Spleen (tissue), 11 donors: ENCODE measurements around the gene AQP12B. TPM values are rescaled to one million over a fixed set of nuclear protein-coding genes. Genes with fewer than 3 reads are reported as not detected.

Experiments used
- DNase-seq: peaks from one replicate; pipeline ENCODE4 v3.0.0-alpha.2; 2020
- H3K27ac ChIP-seq, 8 donors: fragments of 200-600 bp; sonication (generic) in 7 of 8; 1 replicate in 4 of 8; 2 replicates in 4 of 8; pipeline versions ENCODE4 v1.5.0 to v1.8.0; 2016 to 2021; ENCODE audit warnings: inconsistent platforms in 4 of 8, mild to moderate bottlenecking in 4 of 8, moderate library complexity in 1 of 8
- H3K27me3 ChIP-seq, 7 donors: fragments of 200-600 bp; sonication (generic) in 6 of 7; replicated peaks in 1 of 7; 1 replicate in 4 of 7; 2 replicates in 3 of 7; pipeline versions ENCODE4 v1.5.0 to v1.8.0; 2016 to 2021; ENCODE audit warnings: inconsistent platforms in 3 of 7, mild to moderate bottlenecking in 1 of 7
- H3K36me3 ChIP-seq, 6 donors: fragments of 200-600 bp; sonication (generic) in 5 of 6; 1 replicate in 4 of 6; 2 replicates in 2 of 6; pipeline versions ENCODE4 v1.5.0 to v1.8.0; 2016 to 2021; ENCODE audit warnings: inconsistent platforms in 2 of 6
- H3K4me1 ChIP-seq, 6 donors: fragments of 200-600 bp; sonication (generic) in 5 of 6; 1 replicate in 3 of 6; 2 replicates in 3 of 6; pipeline versions ENCODE4 v1.5.0 to v1.8.0; 2016 to 2021; ENCODE audit warnings: inconsistent platforms in 3 of 6
- H3K4me3 ChIP-seq, 8 donors: fragments of 200-600 bp; sonication (generic) in 7 of 8; 1 replicate in 4 of 8; 2 replicates in 4 of 8; pipeline versions ENCODE4 v1.5.0 to v1.8.0; 2016 to 2021; ENCODE audit warnings: inconsistent platforms in 4 of 8, mild to moderate bottlenecking in 4 of 8, moderate library complexity in 2 of 8
- H3K9me3 ChIP-seq, 8 donors: fragments of 200-600 bp; sonication (generic) in 7 of 8; 1 replicate in 4 of 8; 2 replicates in 4 of 8; pipeline versions ENCODE4 v1.5.0 to v1.8.0; 2016 to 2021; ENCODE audit warnings: inconsistent platforms in 4 of 8
- CTCF ChIP-seq, 11 experiments: fragments of 200-600 bp in 7 of 11; fragments of 450-650 bp in 4 of 11; sonication (generic) in 4 of 11; IDR thresholded peaks in 8 of 11; conservative IDR thresholded peaks in 3 of 11; 1 replicate in 7 of 11; 2 replicates in 4 of 11; pipeline versions ENCODE4 v1.4.0 to v1.8.0; 2016 to 2021; ENCODE audit warnings: antibody characterized with exemption in 11 of 11, inconsistent platforms in 4 of 11, mild to moderate bottlenecking in 1 of 11
- POLR2A ChIP-seq, 3 donors: fragments of 450-650 bp; IDR thresholded peaks; one replicate each; pipeline ENCODE4 v1.5.1; 2017; ENCODE audit warnings: antibody characterized with exemption in 3 of 3, mild to moderate bottlenecking in 1 of 3
- POLR2AphosphoS5 ChIP-seq, 3 donors: sonication (generic); formaldehyde crosslinking; IDR thresholded peaks; one replicate each; pipeline ENCODE4 v1.5.1; 2017; ENCODE audit warnings: antibody characterized with exemption in 3 of 3
- WGBS, 5 donors: extraction: QIAGEN DNeasy Blood & Tissue Kit in 3 of 5; methylation state at CpG; one replicate each; pipeline versions ENCODE4 v1.1.5 to v1.1.7; 2013 to 2018; 5-methylcytosine and 5-hydroxymethylcytosine counted together
- intact Hi-C: fragments of 100-400 bp; cut with DNase I; formaldehyde crosslinking; loops from one replicate; pipeline ENCODE4 v1.15.0; 2023; ENCODE audit warnings: low total_unique reads
- polyA plus RNA-seq, 3 donors: library from polyadenylated mRNA; stranded (reverse); fragments of 200-250 nt; gene quantifications; one replicate each; pipeline ENCODE4 v1.2.1, GENCODE V29; 2013
- total RNA-seq, 7 donors: library from RNA; depleted of rRNA in 3 of 7; stranded (reverse); fragments of >200 nt in 3 of 7; fragmentation: NEBNext Ultra II Directional in 4 of 7; extraction: Animal tissue kit (Norgen Biotek cat#: 25700) in 4 of 7; gene quantifications; one replicate each; pipeline versions ENCODE4 v1.1.0 to v1.2.1, GENCODE V29; 2016 to 2021
- donor health status: healthy with polysubstance abuse.
- donor health status: DM: no; HTN: no; CAD: no; lungs with moderate emphysema.
- donor health status: DM: no; HTN: no; CAD: no.
- donor health status: Bipolar disorder and iron deficiency.
- donor health status: healthy.
- donor health status: DM: no; HTN: no; CAD: no.
- donor health status: DM: yes; HTN: yes; CAD: no.

The AQP12B gene
- total and polyA plus RNA-seq, 10 donors: 0.03 to 1.8 (median 0.95) TPM; not detected in 7

GRCh38 chr2:240636563-240637115 lies 46.0 kb downstream of the AQP12B start:
- Histone ChIP-seq H3K9me3 (peaks cover 0 to 36% (median 24%) of the 10 kb centered on the region in 8 donors), H3K27ac (no peak overlapping the region), H3K27me3 (no peaks in the 10 kb centered on the region), H3K36me3 (peaks cover 0 to 8% (median 0%) of the 10 kb centered on the region in 6 donors), H3K4me3 (no peak overlapping the region), H3K4me1 (no peaks in the 10 kb centered on the region)
- DNase-seq: peak; percentile 60
- TF ChIP-seq POLR2A (IDR thresholded peaks at IDR 0.05): no peak
- TF ChIP-seq POLR2AphosphoS5 (IDR thresholded peaks at IDR 0.05): no peak
- no peak for TF ChIP-seq CTCF (IDR thresholded peaks at IDR 0.05 in 8 of 11, conservative IDR thresholded peaks at IDR 0.05 in 3 of 11)
- 82 to 91% (median 86%) methylated on average over 10 to 11 of the region's 11 CpGs for WGBS, 5 donors
- intact Hi-C loops: no loop called here

- DNase-seq: peak; percentile 54
- Histone ChIP-seq H3K36me3 (peaks cover 0 to 14% (median 0%) of the 10 kb centered on the region in 6 donors), H3K27ac (no peak overlapping the region), H3K9me3 (peaks cover 0 to 36% (median 24%) of the 10 kb centered on the region in 8 donors), H3K27me3 (no peaks in the 10 kb centered on the region), H3K4me3 (no peak overlapping the region), H3K4me1 (no peaks in the 10 kb centered on the region)
- intact Hi-C loops: no loop called here
- 65 to 89% (median 88%) methylated on average over 1 to 3 of the region's 3 CpGs for WGBS, 5 donors
- TF ChIP-seq POLR2AphosphoS5 (IDR thresholded peaks at IDR 0.05): no peak
- no peak for TF ChIP-seq POLR2A (IDR thresholded peaks at IDR 0.05)
- no peak for TF ChIP-seq CTCF (IDR thresholded peaks at IDR 0.05 in 8 of 11, conservative IDR thresholded peaks at IDR 0.05 in 3 of 11)
These were observed 46.6 kb downstream of the AQP12B start for GRCh38 chr2:240635998-240636547.

GRCh38 chr2:240635121-240635997 lies 47.3 kb downstream of the AQP12B start:
- no peaks in the 10 kb centered on the region for H3K4me1 ChIP-seq
- H3K36me3 ChIP-seq: peaks cover 0 to 21% (median under 1%) of the 10 kb centered on the region in 6 donors
- WGBS, 5 donors: 70 to 86% (median 83%) methylated on average over 2 to 6 of the region's 6 CpGs
- H3K27ac ChIP-seq: no peak overlapping the region
- H3K4me3 ChIP-seq: no peak overlapping the region
- DNase-seq: peak; percentile 32
- TF ChIP-seq CTCF (IDR thresholded peaks at IDR 0.05 in 8 of 11, conservative IDR thresholded peaks at IDR 0.05 in 3 of 11) (no peak), POLR2A (IDR thresholded peaks at IDR 0.05) (no peak), POLR2AphosphoS5 (IDR thresholded peaks at IDR 0.05) (no peak)
- peaks cover 0 to 36% (median 24%) of the 10 kb centered on the region in 8 donors for H3K9me3 ChIP-seq
- no peaks in the 10 kb centered on the region for H3K27me3 ChIP-seq
- intact Hi-C loops: no loop called here

GRCh38 chr2:240632306-240632721 lies 50.4 kb downstream of the AQP12B start:
- no peak overlapping the region for H3K27ac ChIP-seq
- no peak overlapping the region for H3K4me3 ChIP-seq
- H3K27me3 ChIP-seq: no peaks in the 10 kb centered on the region
- peak; percentile 49 for DNase-seq
- TF ChIP-seq POLR2A (IDR thresholded peaks at IDR 0.05) (no peak), POLR2AphosphoS5 (IDR thresholded peaks at IDR 0.05) (no peak), CTCF (IDR thresholded peaks at IDR 0.05 in 8 of 11, conservative IDR thresholded peaks at IDR 0.05 in 3 of 11) (no peak)
- H3K36me3 ChIP-seq: peaks cover 0 to 33% (median 2%) of the 10 kb centered on the region in 6 donors
- intact Hi-C loops: no loop called here
- H3K4me1 ChIP-seq: peaks cover 0 to 7% (median 1%) of the 10 kb centered on the region in 6 donors
- WGBS, 5 donors: 88 to 100% (median 100%) methylated on average over 1 of the region's 1 CpG
- H3K9me3 ChIP-seq: peaks cover 0 to 33% (median 24%) of the 10 kb centered on the region in 8 donors
